DMS79 (cell line): Measurements from ENCODE around the gene ARHGAP24.
"Not testable (repeated sequence)": the region's sequence is repeated elsewhere in the genome, so short reads cannot be mapped to it uniquely, and the experiment has no call there.

Experiments used
- DNase-seq: peaks from one replicate; lab custom pipeline; 2025; lab: John Stamatoyannopoulos, UW

ARHGAP24 gene

GRCh38 chr4:85482010-85482738 is 7.2 kb downstream of the ARHGAP24 start:
- no peak for DNase-seq

GRCh38 chr4:85486425-85487086 is 11.6 kb downstream of the ARHGAP24 start:
- DNase-seq: no peak

- DNase-seq: peak; percentile 84
Measured at GRCh38 chr4:85488416-85488815, 13.5 kb downstream of the ARHGAP24 start.

- no peak for DNase-seq
Measured at GRCh38 chr4:85489273-85489981, 14.5 kb downstream of the ARHGAP24 start.

GRCh38 chr4:85491527-85491926 is 16.6 kb downstream of the ARHGAP24 start:
- peak; percentile 40 for DNase-seq

- no peak for DNase-seq
Measured at GRCh38 chr4:85492336-85492735, 17.4 kb downstream of the ARHGAP24 start.

GRCh38 chr4:85495621-85496020 is 20.7 kb downstream of the ARHGAP24 start:
- no peak for DNase-seq

GRCh38 chr4:85496126-85496849 is 21.3 kb downstream of the ARHGAP24 start:
- DNase-seq: no peak

GRCh38 chr4:85496933-85497332 is 22.0 kb downstream of the ARHGAP24 start:
- DNase-seq: no peak

- no peak for DNase-seq
Measured at GRCh38 chr4:85498068-85498733, 23.3 kb downstream of the ARHGAP24 start.

- DNase-seq: no peak
Measured at GRCh38 chr4:85499573-85499972, 24.6 kb downstream of the ARHGAP24 start.

GRCh38 chr4:85500110-85500867 is 25.3 kb downstream of the ARHGAP24 start:
- no peak for DNase-seq

- not testable (repeated sequence) for DNase-seq
Measured at GRCh38 chr4:85501145-85501544, 26.2 kb downstream of the ARHGAP24 start.

- no peak for DNase-seq
Measured at GRCh38 chr4:85508654-85509053, 33.7 kb downstream of the ARHGAP24 start.

- DNase-seq: no peak
Measured at GRCh38 chr4:85509882-85510631, 35.1 kb downstream of the ARHGAP24 start.

- DNase-seq: no peak
Measured at GRCh38 chr4:85510632-85510984, 35.7 kb downstream of the ARHGAP24 start.

- no peak for DNase-seq
Measured at GRCh38 chr4:85512446-85513205, 37.7 kb downstream of the ARHGAP24 start.

GRCh38 chr4:85514117-85514516 is 39.2 kb downstream of the ARHGAP24 start:
- DNase-seq: no peak

- no peak for DNase-seq
Measured at GRCh38 chr4:85514783-85515182, 39.8 kb downstream of the ARHGAP24 start.

- DNase-seq: no peak
Measured at GRCh38 chr4:85515701-85516100, 40.8 kb downstream of the ARHGAP24 start.
